NB4 (cell line): ENCODE data around the gene MAGEB1.

Source experiments
- POLR2A ChIP-seq: IDR thresholded peaks from 2 replicates; pipeline ENCODE4 v1.6.1; 2011; ENCODE audit warnings: mild to moderate bottlenecking; ENCODE audit not compliant: insufficient read length; ENCODE audit errors: extremely low read depth
- TF ChIP-seq, protein P1 (sequence below): IDR thresholded peaks from one replicate; pipeline ENCODE4 v1.5.1; 2012; ENCODE audit warnings: low read depth, low read length

DNA sequence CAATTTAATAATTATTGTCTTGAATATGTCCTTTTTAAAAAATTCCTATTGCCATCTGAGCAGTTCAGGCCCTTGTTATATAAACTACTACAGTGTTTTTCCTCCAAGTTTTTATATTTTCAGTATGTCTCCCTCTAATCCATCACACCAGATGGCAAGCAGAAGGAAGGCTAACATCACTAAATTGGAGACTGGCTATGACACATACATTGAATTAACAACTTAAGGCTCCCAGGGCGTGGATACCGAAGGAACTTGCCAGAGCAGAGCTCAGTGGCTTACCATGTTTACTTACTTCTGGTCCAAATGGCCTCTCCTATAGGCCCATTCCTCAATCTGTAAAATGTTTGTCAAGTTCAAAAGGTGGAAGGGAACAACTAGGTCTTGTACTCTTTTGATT, 13.0 kb downstream of the MAGEB1 start:
- TF ChIP-seq, protein P1, sequence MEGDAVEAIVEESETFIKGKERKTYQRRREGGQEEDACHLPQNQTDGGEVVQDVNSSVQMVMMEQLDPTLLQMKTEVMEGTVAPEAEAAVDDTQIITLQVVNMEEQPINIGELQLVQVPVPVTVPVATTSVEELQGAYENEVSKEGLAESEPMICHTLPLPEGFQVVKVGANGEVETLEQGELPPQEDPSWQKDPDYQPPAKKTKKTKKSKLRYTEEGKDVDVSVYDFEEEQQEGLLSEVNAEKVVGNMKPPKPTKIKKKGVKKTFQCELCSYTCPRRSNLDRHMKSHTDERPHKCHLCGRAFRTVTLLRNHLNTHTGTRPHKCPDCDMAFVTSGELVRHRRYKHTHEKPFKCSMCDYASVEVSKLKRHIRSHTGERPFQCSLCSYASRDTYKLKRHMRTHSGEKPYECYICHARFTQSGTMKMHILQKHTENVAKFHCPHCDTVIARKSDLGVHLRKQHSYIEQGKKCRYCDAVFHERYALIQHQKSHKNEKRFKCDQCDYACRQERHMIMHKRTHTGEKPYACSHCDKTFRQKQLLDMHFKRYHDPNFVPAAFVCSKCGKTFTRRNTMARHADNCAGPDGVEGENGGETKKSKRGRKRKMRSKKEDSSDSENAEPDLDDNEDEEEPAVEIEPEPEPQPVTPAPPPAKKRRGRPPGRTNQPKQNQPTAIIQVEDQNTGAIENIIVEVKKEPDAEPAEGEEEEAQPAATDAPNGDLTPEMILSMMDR, result no peak
- no peak for TF ChIP-seq POLR2A
